LNCAP (cell line): Measurements from ENCODE around the gene EDC3.

ENCODE experiments used
- CTCF ChIP-seq: fragments of 450-650 bp; IDR thresholded peaks from 2 replicates; pipeline ENCODE4 v1.5.1; 2017; ENCODE audit warnings: mild to moderate bottlenecking

The EDC3 gene

GRCh38 chr15:74612677-74613076 lies 83.1 kb downstream of the EDC3 start:
- TF ChIP-seq CTCF = no peak

- TF ChIP-seq CTCF = no peak
These were observed 84.0 kb downstream of the EDC3 start for GRCh38 chr15:74611834-74612233.

DNA sequence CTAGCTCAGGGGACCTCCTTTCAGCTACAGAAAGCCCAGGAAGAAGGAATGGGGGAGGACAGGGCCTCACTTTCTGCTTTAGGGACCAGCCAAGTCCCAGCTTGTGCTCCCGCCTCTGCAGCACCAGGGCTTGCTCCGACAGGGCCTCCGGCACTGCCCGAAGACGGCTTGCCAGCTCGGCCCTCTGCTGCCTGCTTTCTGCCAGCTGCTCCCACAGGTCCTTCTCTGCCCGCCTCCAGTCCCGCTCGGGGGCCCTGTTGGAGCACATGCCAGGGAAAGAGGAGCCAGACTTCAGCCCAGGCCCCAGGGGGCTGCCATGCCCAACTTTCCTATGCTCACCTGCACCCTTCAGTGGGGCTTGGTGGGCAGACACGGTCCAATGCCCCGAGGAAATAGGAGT lies 84.5 kb downstream of the EDC3 start:
- TF ChIP-seq CTCF = no peak

- no peak for TF ChIP-seq CTCF
These were observed 85.4 kb downstream of the EDC3 start for GRCh38 chr15:74610302-74610951.

DNA sequence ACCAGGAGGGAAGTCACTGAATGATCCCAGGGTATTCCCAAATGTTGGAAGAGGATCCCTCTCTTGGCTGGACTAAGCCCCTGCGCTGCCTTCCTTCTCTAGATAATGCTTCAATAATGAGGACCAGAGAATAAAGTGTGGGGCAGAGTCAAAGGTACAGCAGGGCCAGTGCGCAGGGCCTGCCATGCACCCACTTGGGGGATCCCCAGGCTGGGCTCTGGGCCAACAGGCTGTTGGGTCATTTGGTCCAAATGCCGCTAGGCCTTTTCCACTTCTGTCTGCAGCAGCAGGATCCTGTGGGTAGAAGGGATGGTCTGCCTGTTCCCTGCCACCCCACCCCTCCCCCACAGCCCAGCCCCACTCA lies 85.9 kb downstream of the EDC3 start:
- no peak for TF ChIP-seq CTCF

DNA sequence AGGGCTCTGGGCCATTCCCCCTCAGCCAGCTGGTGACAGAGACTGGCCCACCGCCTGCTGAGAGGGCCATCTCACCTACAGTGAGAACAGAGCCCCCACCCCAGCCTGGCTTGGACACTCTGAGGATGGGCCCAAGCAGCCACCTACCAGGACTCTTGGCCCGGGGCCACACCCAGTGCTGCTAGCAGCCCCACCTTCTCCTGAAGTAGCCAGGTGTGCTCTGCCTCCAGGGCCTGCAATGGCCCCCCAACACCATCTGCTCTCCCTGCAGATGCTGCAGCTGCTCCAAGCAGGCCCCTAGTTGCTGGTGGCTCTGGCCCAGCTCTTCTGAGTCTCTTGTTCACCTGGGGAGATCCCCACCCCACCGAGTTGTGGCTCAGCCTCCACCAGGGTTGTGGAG lies 87.0 kb downstream of the EDC3 start:
- TF ChIP-seq CTCF = no peak

DNA sequence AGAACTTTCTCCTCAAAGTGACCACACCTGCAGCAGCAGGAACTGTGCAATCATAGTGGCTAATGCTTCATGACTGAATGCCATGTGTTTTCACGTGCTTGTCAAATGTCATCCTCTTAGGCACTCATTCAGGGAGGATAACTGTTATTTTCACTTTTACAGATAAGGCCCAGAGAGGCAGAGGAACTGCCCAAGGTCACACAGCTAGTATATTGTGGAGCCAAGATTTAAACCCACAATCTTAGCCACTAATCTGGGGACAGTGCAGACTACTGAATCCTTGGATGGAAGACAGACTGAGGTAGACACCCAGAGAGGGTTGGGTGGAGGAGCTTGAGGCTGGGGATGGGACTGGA lies 90.1 kb downstream of the EDC3 start:
- TF ChIP-seq CTCF = no peak
